ENCODE measurements around the gene MND1.

DNA sequence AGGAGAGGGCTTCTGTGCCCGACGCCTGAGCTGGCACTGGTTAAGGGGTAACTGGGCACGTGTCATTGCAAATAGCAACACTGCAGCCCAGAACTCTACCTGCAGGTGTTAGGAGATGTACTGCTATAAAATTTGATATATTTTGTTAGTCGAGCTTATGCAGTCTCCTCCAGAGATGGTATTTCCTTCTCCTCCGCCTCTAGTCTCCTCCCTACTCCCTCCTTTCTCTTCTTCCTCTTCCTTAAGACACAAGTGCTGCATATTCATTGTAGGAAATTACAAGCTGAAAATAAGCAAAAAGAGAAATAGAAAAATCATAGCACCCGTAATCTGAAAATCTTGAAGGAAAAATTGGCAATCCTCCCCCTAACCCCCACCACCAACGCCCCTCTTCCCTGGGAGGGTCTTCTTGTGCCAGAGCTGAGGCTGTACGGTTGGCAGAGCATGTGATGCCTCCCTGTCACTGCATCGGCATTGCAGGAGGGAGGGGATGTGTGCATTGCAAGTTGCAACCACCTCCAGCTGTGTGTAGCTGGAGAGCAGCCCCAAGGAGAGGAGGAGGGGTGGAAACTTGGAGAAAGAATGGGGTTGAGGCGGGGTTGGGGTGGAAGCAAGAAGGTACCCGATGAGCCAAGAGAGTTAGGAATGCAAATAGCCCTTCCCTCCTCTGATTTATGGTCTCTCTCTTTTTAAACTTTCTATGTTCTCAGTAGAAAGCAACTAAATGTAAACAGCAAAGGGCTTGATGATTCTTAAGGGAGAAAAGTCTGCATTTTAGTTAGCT lies 48.3 kb upstream of the MND1 start:
- TF ChIP-seq, protein P1, sequence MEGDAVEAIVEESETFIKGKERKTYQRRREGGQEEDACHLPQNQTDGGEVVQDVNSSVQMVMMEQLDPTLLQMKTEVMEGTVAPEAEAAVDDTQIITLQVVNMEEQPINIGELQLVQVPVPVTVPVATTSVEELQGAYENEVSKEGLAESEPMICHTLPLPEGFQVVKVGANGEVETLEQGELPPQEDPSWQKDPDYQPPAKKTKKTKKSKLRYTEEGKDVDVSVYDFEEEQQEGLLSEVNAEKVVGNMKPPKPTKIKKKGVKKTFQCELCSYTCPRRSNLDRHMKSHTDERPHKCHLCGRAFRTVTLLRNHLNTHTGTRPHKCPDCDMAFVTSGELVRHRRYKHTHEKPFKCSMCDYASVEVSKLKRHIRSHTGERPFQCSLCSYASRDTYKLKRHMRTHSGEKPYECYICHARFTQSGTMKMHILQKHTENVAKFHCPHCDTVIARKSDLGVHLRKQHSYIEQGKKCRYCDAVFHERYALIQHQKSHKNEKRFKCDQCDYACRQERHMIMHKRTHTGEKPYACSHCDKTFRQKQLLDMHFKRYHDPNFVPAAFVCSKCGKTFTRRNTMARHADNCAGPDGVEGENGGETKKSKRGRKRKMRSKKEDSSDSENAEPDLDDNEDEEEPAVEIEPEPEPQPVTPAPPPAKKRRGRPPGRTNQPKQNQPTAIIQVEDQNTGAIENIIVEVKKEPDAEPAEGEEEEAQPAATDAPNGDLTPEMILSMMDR (conservative IDR thresholded peaks at IDR 0.05; ENCODE audit: low read length) = no peak
- TF ChIP-seq EZH2phosphoT487 (IDR thresholded peaks at IDR 0.05; ENCODE audit: borderline replicate concordance) = no peak
